PC-3 (cell line): ENCODE measurements around the gene UBA3. TPM values are rescaled to one million over a fixed set of nuclear protein-coding genes. Genes with fewer than 3 reads are reported as not detected.
A peak's percentile ranks its signal among the peaks of the same experiment; 100 is the strongest.

Experiments used
- ATAC-seq: fragments of 200-7000 bp; cut with Tn5 transposase; 2 replicates; pipeline ENCODE4 v1.9.1; 2020; ENCODE audit warnings: mild to moderate bottlenecking, moderate library complexity
- BruUV-seq: library from RNA; stranded (reverse); fragments of 400-500 nt; replicated peaks from 2 replicates; lab custom pipeline; 2021; lab: Mats Ljungman, UMichigan
- CTCF ChIA-PET: fragments of 300-600 bp; sonication (Branson Sonifier 250); formaldehyde crosslinking; loops from one replicate; lab custom pipeline; 2022; ENCODE audit warnings: antibody characterized with exemption; lab: Charles Lee
- POLR2A ChIA-PET: fragments of 300-600 bp; sonication (Branson Sonifier 250); formaldehyde crosslinking; loops from one replicate; lab custom pipeline; 2022; ENCODE audit warnings: antibody characterized with exemption; ENCODE audit not compliant: unreplicated experiment; lab: Charles Lee
- DNase-seq: peaks from one replicate; pipeline ENCODE4 v3.0.0-alpha.2; 2015
- H2AFZ ChIP-seq: fragments of 300-600 bp; sonication (generic); 2 replicates; pipeline ENCODE4 v1.6.0; 2016; ENCODE audit warnings: antibody characterized with exemption, low read length
- H3F3A ChIP-seq: fragments of 300-600 bp; sonication (generic); one replicate; pipeline ENCODE4 v1.6.0; 2017; ENCODE audit warnings: antibody characterized with exemption, low read length, control low read depth, mild to moderate bottlenecking; ENCODE audit not compliant: unreplicated experiment
- H3K27ac ChIP-seq: fragments of 300-600 bp; sonication (generic); 2 replicates; pipeline ENCODE4 v1.5.1; 2016; ENCODE audit warnings: mild to moderate bottlenecking, low read length
- H3K27me3 ChIP-seq: fragments of 300-600 bp; sonication (generic); 2 replicates; pipeline ENCODE4 v1.6.1; 2016; ENCODE audit warnings: low read length, mixed read lengths
- H3K36me3 ChIP-seq: fragments of 300-600 bp; sonication (generic); 2 replicates; pipeline ENCODE4 v1.6.1; 2016; ENCODE audit warnings: low read depth, mixed run types, low read length, mixed read lengths
- H3K4me1 ChIP-seq: fragments of 300-600 bp; sonication (generic); 2 replicates; pipeline ENCODE4 v1.5.1; 2016; ENCODE audit warnings: low read length; ENCODE audit not compliant: insufficient read depth
- H3K4me2 ChIP-seq: fragments of 300-600 bp; sonication (generic); 2 replicates; pipeline ENCODE4 v1.6.0; 2016; ENCODE audit warnings: low read length
- H3K4me3 ChIP-seq: fragments of 300-600 bp; sonication (generic); 2 replicates; pipeline ENCODE4 v1.5.1; 2016; ENCODE audit warnings: mild to moderate bottlenecking, low read length, mixed read lengths
- H3K79me2 ChIP-seq: fragments of 300-600 bp; sonication (generic); 2 replicates; pipeline ENCODE4 v1.6.1; 2017; ENCODE audit warnings: low read length, mixed read lengths
- H3K9ac ChIP-seq: fragments of 300-600 bp; sonication (generic); 2 replicates; pipeline ENCODE4 v1.6.0; 2016; ENCODE audit warnings: mild to moderate bottlenecking, low read length
- H3K9me2 ChIP-seq: fragments of 300-600 bp; sonication (generic); replicated peaks from 2 replicates; pipeline ENCODE4 v1.6.1; 2016; ENCODE audit warnings: mixed run types, low read length, mixed read lengths
- H3K9me3 ChIP-seq: fragments of 300-600 bp; sonication (generic); 2 replicates; pipeline ENCODE4 v1.6.1; 2016; ENCODE audit warnings: low read length, mixed read lengths
- H4K20me1 ChIP-seq: fragments of 300-600 bp; sonication (generic); 2 replicates; pipeline ENCODE4 v1.6.1; 2016; ENCODE audit warnings: low read length, mixed read lengths
- EZH2 ChIP-seq: fragments of 300-600 bp; sonication (generic); IDR thresholded peaks from one replicate; pipeline ENCODE4 v1.6.1; 2017; ENCODE audit warnings: antibody characterized with exemption, mild to moderate bottlenecking, low read length; ENCODE audit not compliant: unreplicated experiment
- EZH2phosphoT487 ChIP-seq: fragments of 300-600 bp; sonication (generic); IDR thresholded peaks from 2 replicates; pipeline ENCODE4 v1.6.1; 2018; ENCODE audit warnings: mild to moderate bottlenecking, antibody characterized with exemption, low read length, borderline replicate concordance
- intact Hi-C: fragments of 100-400 bp; cut with micrococcal nuclease; formaldehyde crosslinking; loops from 2 replicates; pipeline ENCODE4 v1.9.0; 2023
- total RNA-seq: library from RNA; depleted of rRNA; stranded (reverse); fragments of >200 nt; gene quantifications from 2 replicates; pipeline ENCODE4 v1.2.3, GENCODE V29; 2014
- TF ChIP-seq, protein P1 (sequence below): fragments of 300-600 bp; sonication (generic); conservative IDR thresholded peaks from 2 replicates; pipeline ENCODE4 v1.5.1; 2017; ENCODE audit warnings: antibody characterized with exemption, low read depth, mild to moderate bottlenecking, low read length

UBA3 gene
- total RNA-seq, 1 experiment from 2014 or later = 27.5 TPM

DNA sequence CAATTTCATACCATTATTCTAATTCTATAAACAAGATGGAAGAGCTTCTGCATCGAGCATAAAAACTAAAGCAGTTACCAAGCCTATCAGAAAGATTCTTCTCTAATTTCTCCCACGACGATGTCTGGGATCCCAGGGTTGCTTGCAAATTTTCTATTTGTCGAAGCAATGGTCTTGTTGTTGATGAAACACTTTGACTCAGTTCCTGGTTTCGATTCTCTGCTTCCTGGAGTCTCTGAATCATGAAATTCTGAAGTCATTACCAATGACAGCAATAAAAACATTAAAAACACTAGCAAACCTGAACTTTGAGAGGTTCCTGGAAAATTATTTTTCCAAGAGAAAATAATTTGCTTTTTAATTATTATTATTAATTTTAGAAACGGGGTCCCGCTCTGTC is 46.7 kb downstream of the UBA3 start:
- peaks cover 8% of the 10 kb centered on the region for H3K36me3 ChIP-seq
- ChIA-PET CTCF (no interaction called here), POLR2A (no interaction called here)
- peak; percentile 57 for ATAC-seq
- no peaks in the 10 kb centered on the region for H3F3A ChIP-seq
- peak overlapping the region; percentile 48 for H3K9ac ChIP-seq
- no peaks in the 10 kb centered on the region for H3K79me2 ChIP-seq
- peak; percentile 60 for DNase-seq
- no peaks in the 10 kb centered on the region for H3K9me3 ChIP-seq
- BruUV-seq = no TSS peak
- H4K20me1 ChIP-seq = no peaks in the 10 kb centered on the region
- no peak overlapping the region for H2AFZ ChIP-seq
- H3K4me1 ChIP-seq = peaks cover 24% of the 10 kb centered on the region
- intact Hi-C loops = no loop called here
- H3K4me3 ChIP-seq = no peak overlapping the region
- TF ChIP-seq EZH2phosphoT487 = no peak
- no peak for TF ChIP-seq EZH2
- TF ChIP-seq, protein P1, sequence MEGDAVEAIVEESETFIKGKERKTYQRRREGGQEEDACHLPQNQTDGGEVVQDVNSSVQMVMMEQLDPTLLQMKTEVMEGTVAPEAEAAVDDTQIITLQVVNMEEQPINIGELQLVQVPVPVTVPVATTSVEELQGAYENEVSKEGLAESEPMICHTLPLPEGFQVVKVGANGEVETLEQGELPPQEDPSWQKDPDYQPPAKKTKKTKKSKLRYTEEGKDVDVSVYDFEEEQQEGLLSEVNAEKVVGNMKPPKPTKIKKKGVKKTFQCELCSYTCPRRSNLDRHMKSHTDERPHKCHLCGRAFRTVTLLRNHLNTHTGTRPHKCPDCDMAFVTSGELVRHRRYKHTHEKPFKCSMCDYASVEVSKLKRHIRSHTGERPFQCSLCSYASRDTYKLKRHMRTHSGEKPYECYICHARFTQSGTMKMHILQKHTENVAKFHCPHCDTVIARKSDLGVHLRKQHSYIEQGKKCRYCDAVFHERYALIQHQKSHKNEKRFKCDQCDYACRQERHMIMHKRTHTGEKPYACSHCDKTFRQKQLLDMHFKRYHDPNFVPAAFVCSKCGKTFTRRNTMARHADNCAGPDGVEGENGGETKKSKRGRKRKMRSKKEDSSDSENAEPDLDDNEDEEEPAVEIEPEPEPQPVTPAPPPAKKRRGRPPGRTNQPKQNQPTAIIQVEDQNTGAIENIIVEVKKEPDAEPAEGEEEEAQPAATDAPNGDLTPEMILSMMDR = no peak
- H3K27me3 ChIP-seq = no peaks in the 10 kb centered on the region
- H3K9me2 ChIP-seq = no peaks in the 10 kb centered on the region
- no peak overlapping the region; the same call in 1 of the 2 replicates for H3K4me2 ChIP-seq
- H3K27ac ChIP-seq = peak overlapping the region; percentile 89

DNA sequence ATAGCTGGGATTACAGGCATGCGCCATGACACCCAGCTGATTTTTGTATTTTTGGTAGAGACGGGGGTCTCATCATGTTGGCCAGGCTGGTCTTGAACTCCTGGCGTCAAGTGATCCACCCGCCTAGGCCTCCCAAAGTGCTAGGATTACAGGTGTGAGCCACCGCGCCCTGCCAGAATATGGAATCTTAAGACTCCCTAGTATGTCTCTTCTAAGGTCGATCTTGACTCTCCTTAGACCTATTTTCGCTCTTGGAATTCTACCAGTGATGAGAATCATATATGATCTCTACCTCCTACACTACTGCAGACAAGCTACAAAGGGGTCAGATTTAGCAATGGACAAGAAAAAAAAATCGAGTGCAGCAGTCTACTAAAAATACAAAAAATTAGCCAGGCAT is 47.4 kb downstream of the UBA3 start:
- TF ChIP-seq EZH2 (no peak), EZH2phosphoT487 (no peak)
- TF ChIP-seq, protein P1 = no peak
- peak overlapping the region; percentile 48 for H3K9ac ChIP-seq
- no peaks in the 10 kb centered on the region for H3K9me2 ChIP-seq
- ChIA-PET POLR2A (no interaction called here), CTCF (no interaction called here)
- intact Hi-C loops = no loop called here
- H3K79me2 ChIP-seq = no peaks in the 10 kb centered on the region
- no peak for ATAC-seq
- H2AFZ ChIP-seq = no peak overlapping the region
- no peak overlapping the region for H3K4me3 ChIP-seq
- peaks cover 28% of the 10 kb centered on the region for H3K4me1 ChIP-seq
- no peaks in the 10 kb centered on the region for H4K20me1 ChIP-seq
- no TSS peak for BruUV-seq
- peak overlapping the region; percentile 23; the same call in 1 of the 2 replicates for H3K4me2 ChIP-seq
- H3K9me3 ChIP-seq = no peaks in the 10 kb centered on the region
- no peaks in the 10 kb centered on the region for H3F3A ChIP-seq
- no peaks in the 10 kb centered on the region for H3K27me3 ChIP-seq
- peak overlapping the region; percentile 89 for H3K27ac ChIP-seq
- DNase-seq = no peak
- H3K36me3 ChIP-seq = peaks cover 8% of the 10 kb centered on the region

DNA sequence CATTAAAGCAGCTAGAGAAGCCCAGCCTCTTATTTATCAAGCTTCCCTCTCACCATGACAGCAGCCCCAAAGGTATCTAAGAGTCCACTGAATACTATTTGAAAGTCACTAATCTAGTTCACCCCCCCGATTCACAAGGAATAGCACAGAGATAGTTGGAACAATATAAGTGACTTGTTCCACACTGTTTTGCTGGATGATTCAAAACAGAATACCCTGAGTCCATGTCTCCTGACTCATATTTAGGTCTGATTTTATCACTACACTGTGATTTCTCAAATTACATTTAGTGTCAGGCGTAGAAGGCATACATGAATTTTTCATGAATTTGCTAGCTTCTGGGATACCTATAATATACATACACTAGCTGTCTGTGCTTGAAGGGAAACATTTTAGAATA is 48.0 kb downstream of the UBA3 start:
- BruUV-seq = no TSS peak
- peaks cover 8% of the 10 kb centered on the region for H3K36me3 ChIP-seq
- peaks cover 30% of the 10 kb centered on the region for H3K4me1 ChIP-seq
- H3K27me3 ChIP-seq = no peaks in the 10 kb centered on the region
- peak overlapping the region; percentile 89 for H3K27ac ChIP-seq
- H3K4me3 ChIP-seq = no peak overlapping the region
- TF ChIP-seq, protein P1 = no peak
- TF ChIP-seq EZH2phosphoT487 (no peak), EZH2 (no peak)
- H2AFZ ChIP-seq = no peak overlapping the region
- ChIA-PET POLR2A (no interaction called here), CTCF (no interaction called here)
- H3K9me2 ChIP-seq = no peaks in the 10 kb centered on the region
- no peaks in the 10 kb centered on the region for H4K20me1 ChIP-seq
- peak overlapping the region; percentile 48 for H3K9ac ChIP-seq
- ATAC-seq (peak; percentile 88), DNase-seq (peak; percentile 69)
- H3K4me2 ChIP-seq = peak overlapping the region; percentile 23; the same call in 1 of the 2 replicates
- H3F3A ChIP-seq = no peaks in the 10 kb centered on the region
- no peaks in the 10 kb centered on the region for H3K79me2 ChIP-seq
- no peaks in the 10 kb centered on the region for H3K9me3 ChIP-seq
- intact Hi-C loops = no loop called here
